Activated T-cell treated with anti-CD3 and anti-CD28 coated beads for 4 hours (primary cell): ENCODE measurements around the gene STAC3.
A peak's percentile ranks its signal among the peaks of the same experiment; 100 is the strongest.

Experiments used
- DNase-seq: peaks from one replicate; pipeline ENCODE4 v3.0.0-alpha.2; 2020

Gene STAC3

GRCh38 chr12:57222286-57223190 lies 28.4 kb downstream of the STAC3 start:
- DNase-seq = no peak

DNA sequence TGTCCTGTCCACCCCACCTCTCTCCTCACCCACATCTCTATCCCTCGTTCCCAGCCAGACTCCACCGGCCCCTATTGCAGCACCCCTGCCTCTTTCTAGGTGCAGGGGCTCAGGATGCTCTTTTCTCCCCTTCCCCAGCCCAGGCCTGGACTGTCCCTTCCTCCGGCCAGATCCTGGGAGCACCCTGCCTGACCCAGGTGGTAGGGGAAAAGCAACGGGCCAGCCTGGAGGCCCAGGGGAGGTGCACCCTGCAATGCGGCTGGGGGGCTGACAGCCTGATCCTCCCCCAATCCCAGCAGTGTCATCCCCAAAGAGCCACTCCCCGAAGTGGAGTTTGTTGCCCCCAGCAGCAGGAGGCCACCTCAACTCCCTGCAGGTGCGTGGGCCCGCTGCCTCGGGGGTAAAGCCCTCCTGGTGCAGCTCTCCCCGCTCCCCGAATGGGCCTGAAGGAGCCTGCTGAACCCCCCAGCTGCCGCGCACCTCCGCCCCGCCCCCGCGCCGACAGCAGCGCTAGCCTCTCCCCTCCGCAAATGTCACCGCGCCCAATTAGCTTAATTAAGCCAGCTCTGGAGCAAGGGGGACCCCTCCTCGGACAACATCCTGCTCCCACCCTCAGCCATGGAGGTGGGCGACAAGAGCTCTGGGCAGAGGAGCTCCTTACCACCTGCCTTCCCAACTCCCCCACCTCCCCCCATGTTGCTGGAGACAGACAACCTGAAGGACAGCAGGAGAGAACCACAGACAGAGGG lies 29.6 kb downstream of the STAC3 start:
- DNase-seq = no peak

DNA sequence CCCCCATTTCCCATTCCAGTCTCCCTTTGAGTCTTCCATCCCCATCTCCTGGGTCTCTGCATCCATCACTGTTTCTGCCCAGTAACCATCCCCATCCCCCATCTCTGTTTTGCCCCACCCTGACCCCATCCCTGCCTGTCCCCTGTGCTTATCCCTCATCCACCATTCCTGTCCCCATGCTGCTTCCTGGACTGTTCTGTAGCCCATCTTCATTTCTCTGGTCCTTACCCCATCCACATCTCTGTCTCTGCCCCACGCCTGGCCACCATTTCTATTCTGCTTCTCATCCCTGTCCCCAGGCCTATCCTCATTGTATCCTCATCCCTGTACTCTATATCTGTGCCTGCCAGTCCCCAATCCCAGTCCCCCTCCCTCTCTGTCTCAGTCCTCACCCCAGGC lies 30.2 kb downstream of the STAC3 start:
- DNase-seq = no peak

DNA sequence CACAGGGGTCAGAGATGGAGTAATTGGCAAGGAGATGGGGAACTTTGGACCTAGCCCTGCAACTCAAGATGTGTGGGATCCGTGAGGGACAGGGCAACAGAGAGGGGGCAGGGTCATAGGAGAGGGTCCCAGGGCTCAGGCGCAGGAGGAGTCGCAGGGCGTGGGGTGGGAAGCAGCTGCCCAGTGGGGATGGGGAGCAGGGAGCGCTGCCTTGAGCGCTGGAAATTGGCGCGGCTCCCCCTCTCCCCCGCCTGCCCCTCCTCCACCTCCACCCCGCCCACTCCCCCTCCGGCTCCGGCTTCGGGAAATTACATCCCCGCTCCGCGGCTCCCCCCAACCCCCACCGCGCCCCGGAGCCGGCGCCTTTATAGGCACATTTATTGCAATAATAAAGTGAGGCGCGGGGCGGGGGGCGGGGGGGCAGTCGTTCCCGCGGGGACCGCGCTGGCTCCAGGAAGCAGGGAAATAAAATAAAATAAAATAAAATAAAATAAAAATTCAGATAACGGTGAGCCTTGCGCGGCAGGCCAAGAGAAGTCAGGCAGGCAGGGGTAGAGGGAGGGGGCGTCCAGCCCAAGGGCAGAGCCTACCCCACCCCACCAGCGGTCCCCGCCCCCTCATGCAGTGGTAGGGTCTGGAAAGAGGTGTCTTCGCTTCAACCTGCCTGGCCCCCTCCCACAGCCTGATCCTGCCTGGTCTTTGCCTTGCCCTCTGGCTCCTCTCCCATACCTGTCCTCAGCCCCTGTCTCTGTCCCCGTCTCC lies 30.8 kb downstream of the STAC3 start:
- DNase-seq = no peak

DNA sequence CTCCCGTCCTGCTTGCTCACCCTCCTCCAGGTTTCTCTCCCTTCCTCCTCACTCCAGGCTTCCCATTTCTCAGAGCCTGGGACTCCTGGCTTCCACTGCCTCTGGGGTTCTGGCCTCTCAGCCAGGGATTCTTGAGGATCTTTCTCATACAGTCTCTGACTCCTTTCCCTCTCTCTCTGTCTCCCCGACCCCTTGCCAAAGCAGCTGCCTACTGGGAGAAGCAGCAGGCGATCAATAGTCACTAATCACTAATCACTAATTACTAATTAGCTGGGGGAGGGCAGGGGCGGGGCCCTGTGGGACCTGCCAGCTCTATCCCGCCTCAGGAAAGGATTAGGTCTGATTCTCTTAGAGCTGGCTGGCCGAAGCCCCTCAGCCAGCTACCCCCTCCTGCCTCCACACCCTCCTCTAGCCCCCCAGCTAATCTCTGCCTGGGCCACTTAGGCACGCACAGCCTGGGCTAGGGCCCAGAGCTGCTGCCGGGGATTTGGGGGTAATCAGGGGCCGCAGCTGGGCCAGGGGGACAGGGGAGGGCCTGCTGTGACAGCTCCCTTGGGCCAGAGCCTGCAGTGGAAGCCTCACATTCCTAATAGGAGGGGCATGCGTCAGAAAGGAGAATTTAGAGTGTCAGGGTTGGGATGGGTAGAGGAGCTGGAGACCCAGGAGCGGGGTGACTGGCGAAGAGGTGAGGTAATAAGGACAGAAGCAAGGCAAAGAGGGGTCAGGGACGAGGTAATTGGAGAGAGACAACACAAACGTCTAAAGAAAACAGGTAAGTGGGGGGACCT lies 31.6 kb downstream of the STAC3 start:
- DNase-seq = no peak

DNA sequence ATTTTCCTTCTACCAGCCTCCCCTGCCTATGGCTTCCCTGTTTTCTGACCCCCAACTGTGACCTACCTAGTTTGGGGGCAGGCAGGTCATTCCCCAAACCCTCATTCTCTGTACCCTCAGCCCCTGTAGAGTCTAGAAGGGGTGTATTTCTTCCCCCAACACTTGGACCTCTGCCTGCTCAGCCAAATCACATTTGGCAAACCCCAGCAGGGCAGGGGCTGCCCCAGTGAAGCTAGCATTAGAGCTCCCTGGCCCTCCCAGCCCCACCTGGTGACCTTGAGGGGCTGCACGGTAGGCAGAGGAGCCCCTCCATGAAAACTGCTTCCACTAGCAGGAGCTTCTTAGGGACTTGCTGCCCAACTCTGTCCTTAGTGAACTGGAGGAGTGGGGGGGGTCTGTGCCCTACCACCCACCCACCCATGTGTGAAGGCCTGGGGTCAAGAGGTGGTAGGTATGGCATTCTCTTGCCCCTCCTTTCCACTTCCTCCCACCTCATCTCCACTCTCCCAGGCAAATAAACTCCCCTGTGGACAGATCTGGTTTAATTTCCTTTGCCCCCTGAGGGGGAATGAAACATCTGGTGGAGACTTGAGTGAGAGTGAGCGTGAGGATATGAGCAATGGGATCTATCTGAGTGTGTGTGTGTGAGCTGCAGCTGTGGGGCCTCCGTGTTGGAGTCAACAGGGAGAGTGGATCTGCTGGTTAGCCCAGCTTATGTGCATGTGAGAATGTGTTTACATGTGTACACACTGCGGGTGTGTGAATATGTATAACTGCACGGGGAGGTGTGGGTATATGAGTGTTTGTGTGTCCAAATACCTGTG lies 32.7 kb downstream of the STAC3 start:
- DNase-seq = no peak

DNA sequence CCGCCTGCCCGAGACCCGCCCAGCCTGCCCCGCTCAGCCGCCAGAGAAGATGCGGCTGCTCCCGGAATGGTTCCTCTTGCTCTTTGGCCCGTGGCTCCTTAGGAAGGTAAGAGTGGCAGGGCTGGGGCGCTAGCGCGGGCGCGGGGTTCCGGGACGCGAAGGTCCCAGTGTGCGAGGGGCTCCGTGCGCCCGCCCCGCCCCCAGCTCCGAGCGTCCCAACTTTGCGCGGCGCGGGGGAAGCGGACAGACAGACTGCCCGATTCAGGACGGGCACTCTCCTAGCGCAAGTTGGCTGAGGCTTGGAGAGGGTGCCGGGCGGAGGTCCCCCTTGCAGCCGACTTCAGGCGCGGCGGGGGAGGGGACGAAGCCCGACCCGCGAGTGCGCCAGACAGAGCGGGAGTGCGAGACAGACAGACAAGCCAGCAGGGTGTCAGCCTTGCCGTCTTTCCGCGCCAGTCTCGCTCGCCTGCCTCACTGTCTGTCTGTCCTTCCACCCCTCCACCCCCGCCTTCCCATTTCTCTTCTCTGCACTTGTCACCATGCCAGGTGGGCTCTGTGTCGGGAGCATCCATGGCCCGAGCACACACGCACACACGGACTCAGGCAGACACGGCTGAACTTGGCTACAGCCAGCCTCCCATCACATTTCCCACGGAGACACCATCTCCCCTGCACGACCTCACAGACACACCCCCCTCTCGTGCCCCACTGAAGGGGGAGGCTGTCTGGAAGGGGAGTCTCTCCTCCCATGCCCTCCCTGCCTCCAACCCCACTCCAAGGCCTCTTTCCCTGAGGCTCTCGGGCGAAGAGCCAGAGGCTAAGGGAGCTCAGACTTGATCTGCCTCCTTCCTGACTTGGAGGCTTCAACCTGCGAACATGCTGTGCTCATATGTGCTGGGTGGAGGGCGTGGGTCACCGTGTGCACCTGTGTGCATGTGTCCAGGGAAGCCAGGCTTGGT lies 33.8 kb downstream of the STAC3 start:
- DNase-seq = no peak

DNA sequence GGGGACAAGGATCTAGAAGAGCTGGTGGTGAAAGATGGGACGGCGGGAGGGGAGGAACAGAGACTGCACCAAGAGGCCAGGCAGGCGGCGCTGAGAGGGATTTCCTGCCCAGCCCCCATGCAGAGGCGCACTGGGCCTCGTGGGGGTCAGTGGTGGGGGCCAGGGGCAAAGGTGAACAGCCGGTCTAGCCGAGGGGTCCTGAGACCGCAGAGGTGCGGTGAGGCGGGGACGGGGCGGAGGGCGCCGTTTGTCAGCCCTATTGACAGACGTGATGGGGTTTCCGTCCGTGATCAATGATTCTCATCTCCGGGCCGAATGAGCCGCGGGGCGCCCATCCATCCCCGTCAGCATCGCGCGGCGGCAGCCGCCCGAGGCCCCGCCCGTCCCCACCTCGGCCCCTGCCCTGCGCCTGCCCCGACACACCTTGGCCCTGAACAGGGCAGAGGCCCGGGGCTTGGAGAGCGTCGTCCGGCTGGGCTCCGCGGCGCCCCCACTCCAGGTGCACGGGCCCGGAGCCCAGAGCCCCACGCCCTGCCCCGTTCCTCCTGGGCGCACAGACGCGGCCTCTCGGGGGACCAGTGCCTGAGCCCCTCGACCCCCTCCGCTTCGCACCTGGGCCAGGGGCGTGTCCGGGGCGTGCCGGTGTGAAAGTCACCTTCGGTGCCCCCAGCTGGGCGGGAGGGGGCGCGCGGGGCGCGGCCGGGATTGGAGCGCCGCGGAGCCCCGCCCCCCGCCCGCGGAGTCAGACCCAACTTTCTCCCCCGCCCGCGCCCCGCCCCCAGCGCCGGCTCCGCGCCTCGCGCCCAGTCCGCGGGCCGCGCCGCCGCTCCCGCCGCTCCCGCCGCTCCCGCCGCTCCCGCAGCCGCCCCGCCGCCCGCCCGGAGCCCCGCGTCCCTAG lies 34.7 kb downstream of the STAC3 start, which contains the start of gene NXPH4:
TSS of gene NXPH4 (plus strand) at position 781 of the 898 bp plus-strand sequence. CDS start 176 bp downstream, outside the sequence.
- peak; percentile 57 for DNase-seq

DNA sequence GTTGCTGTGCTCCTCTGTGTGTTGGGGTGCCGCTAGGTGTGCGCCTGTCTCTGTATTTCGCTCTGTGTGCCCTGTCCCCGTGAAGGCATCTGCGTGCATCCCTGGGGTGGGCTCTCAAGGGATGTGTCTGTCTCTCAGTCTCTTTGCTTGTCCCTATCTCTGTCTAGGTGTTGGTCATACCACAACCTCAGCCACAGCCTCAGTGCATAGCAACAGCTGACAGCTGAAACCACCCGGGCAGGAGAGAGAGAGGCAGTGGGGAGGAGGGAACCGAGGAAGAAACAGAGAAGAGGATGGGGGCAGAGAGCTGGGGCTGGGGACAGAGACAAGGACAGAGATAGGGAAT lies 35.3 kb downstream of the STAC3 start:
- no peak for DNase-seq

DNA sequence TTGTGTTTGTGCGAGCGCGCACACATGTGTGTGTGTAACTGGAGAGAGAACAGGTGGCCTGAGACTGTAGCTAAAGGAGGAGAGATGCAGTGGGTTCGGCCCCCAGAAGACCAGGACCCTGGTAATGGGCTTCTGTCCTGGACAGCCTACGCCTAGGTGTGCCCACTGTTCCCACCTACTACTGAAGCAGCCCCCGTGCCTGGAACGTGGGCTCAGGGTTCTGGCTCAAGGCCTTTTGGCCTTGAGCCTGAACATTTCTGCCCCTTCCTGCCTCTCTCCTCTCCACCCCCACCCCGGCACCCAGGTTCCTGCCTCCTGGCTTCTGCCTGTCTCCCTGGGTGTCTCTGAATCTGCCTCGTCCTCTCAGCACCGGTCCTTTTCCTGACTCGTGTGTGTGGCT lies 35.9 kb downstream of the STAC3 start:
- no peak for DNase-seq

GRCh38 chr12:57214398-57214781 lies 36.6 kb downstream of the STAC3 start:
- peak; percentile 61 for DNase-seq

DNA sequence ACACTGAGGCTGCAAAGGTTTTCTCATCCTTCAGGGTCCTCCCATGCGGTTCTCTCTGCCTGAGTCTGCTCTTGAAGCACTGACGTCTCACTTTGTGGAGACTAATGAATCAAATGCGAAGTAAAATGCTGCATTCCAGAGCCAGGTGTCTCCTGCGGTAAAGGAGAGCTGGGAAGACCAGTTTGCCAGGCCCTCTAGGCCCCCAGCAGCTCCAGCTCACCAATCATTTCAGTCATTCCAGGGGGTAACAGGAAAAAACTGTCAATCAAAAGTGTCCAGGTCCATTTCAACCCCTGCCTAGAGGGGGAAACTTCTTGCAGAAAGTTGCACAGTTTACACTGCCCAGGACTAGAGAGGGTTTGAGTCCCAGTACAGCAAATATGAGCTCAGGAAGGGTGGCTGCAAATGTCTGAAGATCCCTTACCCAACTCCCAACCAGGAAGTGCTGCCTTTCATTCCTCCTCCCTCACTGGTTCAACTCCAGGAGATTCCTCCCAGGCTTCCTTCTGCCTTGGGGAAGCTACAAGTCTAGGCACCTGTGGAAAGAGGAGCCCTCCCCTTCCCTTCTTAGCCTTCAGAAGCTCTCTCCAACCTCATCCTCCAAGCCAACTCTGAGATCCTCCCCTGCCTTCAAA lies 37.1 kb downstream of the STAC3 start:
- no peak for DNase-seq

- DNase-seq = peak; percentile 79
Measured at GRCh38 chr12:57213058-57213715, 37.8 kb downstream of the STAC3 start.

DNA sequence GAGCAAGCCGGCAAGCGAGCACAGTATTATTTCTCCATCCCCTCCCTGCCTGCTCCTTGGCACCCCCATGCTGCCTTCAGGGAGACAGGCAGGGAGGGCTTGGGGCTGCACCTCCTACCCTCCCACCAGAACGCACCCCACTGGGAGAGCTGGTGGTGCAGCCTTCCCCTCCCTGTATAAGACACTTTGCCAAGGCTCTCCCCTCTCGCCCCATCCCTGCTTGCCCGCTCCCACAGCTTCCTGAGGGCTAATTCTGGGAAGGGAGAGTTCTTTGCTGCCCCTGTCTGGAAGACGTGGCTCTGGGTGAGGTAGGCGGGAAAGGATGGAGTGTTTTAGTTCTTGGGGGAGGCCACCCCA lies 38.3 kb downstream of the STAC3 start:
- DNase-seq = no peak

DNA sequence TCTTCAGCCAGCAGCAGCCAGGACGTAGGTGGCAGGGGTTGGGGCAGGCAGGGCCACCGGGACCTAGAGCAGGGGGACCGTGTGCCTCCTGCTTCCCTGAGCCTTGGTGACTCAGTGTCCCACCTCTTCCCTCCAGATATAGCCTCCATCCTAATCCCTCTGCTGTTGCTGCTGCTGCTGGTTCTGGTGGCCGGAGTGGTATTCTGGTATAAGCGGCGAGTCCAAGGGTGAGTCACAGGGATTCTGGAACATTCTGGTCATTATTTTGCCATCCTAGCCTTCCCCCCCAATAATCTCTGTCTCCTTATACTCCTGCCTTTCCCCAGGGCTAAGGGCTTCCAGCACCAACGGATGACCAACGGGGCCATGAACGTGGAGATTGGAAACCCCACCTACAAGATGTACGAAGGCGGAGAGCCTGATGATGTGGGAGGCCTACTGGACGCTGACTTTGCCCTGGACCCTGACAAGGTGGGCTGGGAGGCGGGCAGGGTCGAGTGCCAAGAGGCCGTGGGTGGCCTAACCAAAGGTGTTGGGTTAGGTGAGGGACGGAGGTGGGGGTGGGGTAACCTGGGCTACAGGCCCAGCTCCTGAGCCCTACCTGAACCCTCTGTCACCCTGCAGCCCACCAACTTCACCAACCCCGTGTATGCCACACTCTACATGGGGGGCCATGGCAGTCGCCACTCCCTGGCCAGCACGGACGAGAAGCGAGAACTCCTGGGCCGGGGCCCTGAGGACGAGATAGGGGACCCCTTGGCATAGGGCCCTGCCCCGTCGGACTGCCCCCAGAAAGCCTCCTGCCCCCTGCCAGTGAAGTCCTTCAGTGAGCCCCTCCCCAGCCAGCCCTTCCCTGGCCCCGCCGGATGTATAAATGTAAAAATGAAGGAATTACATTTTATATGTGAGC lies 38.9 kb downstream of the STAC3 start:
- no peak for DNase-seq

DNA sequence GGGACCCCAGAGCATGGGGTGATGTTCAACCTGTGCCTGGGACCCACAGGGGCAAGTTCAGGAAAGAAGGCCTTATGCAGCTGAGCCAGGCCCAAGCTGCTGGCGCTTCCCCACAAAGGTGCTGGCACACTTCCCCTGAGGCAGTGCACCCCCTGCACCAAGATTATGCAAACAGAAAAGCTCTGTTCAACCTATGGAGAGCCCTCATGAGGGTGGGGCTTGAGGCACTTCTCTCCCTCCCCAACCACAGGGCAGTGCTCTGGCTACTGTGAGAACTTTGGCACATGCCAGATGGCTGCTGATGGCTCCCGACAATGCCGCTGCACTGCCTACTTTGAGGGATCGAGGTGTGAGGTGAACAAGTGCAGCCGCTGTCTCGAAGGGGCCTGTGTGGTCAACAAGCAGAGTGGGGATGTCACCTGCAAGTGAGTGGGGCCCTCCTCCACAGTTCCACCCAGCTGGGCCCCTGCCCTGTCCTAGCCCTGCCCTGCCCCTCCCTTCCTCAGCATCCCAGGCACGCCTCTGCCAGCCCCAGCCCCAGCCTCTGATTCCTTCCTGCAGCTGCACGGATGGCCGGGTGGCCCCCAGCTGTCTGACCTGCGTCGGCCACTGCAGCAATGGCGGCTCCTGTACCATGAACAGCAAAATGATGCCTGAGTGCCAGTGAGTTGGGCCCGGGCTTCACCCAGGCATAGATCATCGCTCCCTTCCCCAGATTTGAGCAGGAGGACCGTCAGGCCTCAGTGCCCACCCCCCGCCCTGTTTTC lies 39.9 kb downstream of the STAC3 start:
- no peak for DNase-seq
